Activated T-helper 17 cell treated with anti-CD3 and anti-CD28 coated beads, Interleukin-2, amount 50 U/mL, for 72 hours (primary cell): Measurements from ENCODE around the gene CLIP1. TPM values are rescaled to one million over a fixed set of nuclear protein-coding genes. Genes with fewer than 3 reads are reported as not detected.
A peak's percentile ranks its signal among the peaks of the same experiment; 100 is the strongest.
"Not testable (repeated sequence)": the region's sequence is repeated elsewhere in the genome, so short reads cannot be mapped to it uniquely, and the experiment has no call there.

Source experiments
- ATAC-seq: fragments of 150-1000 bp; cut with Tn5 transposase; replicated peaks from 2 replicates; pipeline ENCODE4 v1.10.0; 2021; ENCODE audit warnings: mild to moderate bottlenecking, moderate library complexity
- H3K27ac Mint-ChIP-seq: one replicate; pipeline ENCODE4 v1.8.0; 2022; ENCODE audit warnings: mixed read lengths
- H3K27me3 Mint-ChIP-seq: one replicate; pipeline ENCODE4 v1.8.0; 2022; ENCODE audit warnings: mixed read lengths
- H3K36me3 Mint-ChIP-seq: one replicate; pipeline ENCODE4 v1.8.0; 2022; ENCODE audit warnings: low read depth, mild to moderate bottlenecking, mixed read lengths
- H3K4me1 Mint-ChIP-seq: one replicate; pipeline ENCODE4 v1.8.0; 2022; ENCODE audit warnings: mixed read lengths
- H3K4me3 Mint-ChIP-seq: one replicate; pipeline ENCODE4 v1.8.0; 2022; ENCODE audit warnings: mild to moderate bottlenecking, mixed read lengths
- H3K9me3 Mint-ChIP-seq: one replicate; pipeline ENCODE4 v1.8.0; 2022; ENCODE audit warnings: mixed read lengths
- total RNA-seq, 2 donors: library from RNA; stranded (reverse); gene quantifications; one replicate each; pipeline ENCODE4 v1.2.3, GENCODE V29; 2022

CLIP1 gene
- total RNA-seq, 2 donors from 2014 or later, result 61.0 to 86.1 TPM

DNA sequence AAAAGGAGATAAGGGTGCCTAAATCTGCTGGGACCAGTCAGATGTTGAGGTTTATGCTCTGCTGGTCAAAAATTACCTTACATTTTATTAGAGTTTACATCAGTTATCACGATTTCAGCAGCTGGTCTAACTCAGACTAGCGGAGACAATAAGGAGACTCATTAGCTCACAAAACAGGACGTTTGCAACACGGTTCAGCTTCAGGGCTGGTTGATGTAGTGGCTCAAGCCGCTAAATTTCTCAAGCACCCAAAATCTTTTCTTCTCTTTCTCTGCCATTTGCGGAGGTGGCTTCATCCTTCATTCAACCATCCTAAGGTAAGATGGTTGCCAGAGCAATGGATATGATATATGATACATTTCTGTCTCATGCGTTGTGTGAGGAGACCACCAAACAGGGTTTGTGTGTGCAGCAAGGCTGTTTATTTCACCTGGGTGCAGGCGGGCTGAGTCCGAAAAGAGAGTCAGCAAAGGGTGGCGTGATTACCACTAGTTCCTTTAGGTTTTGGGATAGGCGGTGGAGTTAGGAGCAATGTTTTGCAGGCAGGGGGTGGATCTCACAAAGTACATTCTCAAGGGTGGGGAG is 30.3 kb upstream of the CLIP1 start:
- no peaks in the 10 kb centered on the region for H3K36me3 Mint-ChIP-seq
- no peaks in the 10 kb centered on the region for H3K9me3 Mint-ChIP-seq
- H3K27ac Mint-ChIP-seq, result peak overlapping the region; percentile 82
- peak overlapping the region; percentile 79 for H3K4me3 Mint-ChIP-seq
- H3K4me1 Mint-ChIP-seq, result peaks cover 20% of the 10 kb centered on the region
- ATAC-seq, result peak; percentile 4
- H3K27me3 Mint-ChIP-seq, result no peaks in the 10 kb centered on the region

DNA sequence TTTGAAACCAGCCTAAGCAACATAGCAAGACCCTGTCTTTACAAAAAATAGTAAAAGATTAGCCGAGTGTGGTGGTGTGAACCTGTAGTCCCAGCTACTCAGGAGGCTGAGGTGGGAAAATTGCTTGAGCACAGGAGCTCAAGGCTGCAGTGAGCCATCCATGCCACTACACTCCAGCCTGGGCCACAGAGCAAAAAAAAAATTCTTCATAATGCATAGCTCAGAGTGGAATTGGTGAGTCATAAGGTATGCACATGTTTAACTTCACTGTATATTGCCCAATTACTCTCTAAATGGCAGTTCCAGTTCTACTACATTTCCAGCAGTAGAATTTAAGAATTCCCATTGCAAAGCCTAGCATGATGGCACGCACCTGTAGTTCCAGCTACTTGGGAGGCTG is 26.8 kb upstream of the CLIP1 start:
- Mint-ChIP-seq H3K27ac (no peak overlapping the region), H3K4me3 (no peak overlapping the region), H3K36me3 (no peaks in the 10 kb centered on the region), H3K27me3 (peaks cover 3% of the 10 kb centered on the region), H3K9me3 (no peaks in the 10 kb centered on the region), H3K4me1 (peaks cover 20% of the 10 kb centered on the region)
- peak; percentile 68 for ATAC-seq

DNA sequence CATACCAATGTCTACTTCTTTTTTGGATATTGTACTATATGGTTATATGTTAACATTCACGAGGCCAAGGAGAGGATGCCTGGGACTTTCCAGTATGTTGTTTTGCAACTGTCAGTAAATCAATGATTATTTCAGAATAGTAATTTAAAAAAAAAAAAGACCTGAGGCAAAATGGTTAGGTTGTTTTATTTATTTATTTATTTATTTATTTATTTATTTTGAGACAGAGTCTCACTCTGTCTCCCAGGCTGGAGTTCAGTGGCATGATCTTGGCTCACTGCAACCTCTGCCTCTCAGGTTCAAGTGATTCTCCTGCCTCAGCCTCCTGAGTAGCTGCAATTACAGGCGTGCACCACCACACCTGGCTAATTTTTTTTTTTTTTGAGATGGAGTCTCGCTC is 25.4 kb upstream of the CLIP1 start:
- H3K27ac Mint-ChIP-seq, H3K36me3 Mint-ChIP-seq, H3K4me1 Mint-ChIP-seq, H3K27me3 Mint-ChIP-seq, H3K4me3 Mint-ChIP-seq, ATAC-seq, H3K9me3 Mint-ChIP-seq: not testable (repeated sequence)

GRCh38 chr12:122446390-122446789 is 23.9 kb upstream of the CLIP1 start:
- H3K36me3 Mint-ChIP-seq, H3K9me3 Mint-ChIP-seq, H3K27me3 Mint-ChIP-seq, H3K27ac Mint-ChIP-seq, ATAC-seq, H3K4me1 Mint-ChIP-seq, H3K4me3 Mint-ChIP-seq: not testable (repeated sequence)

GRCh38 chr12:122444071-122444470 is 21.6 kb upstream of the CLIP1 start:
- H3K27ac Mint-ChIP-seq, H3K9me3 Mint-ChIP-seq, ATAC-seq, H3K4me1 Mint-ChIP-seq, H3K27me3 Mint-ChIP-seq, H3K4me3 Mint-ChIP-seq, H3K36me3 Mint-ChIP-seq: not testable (repeated sequence)

DNA sequence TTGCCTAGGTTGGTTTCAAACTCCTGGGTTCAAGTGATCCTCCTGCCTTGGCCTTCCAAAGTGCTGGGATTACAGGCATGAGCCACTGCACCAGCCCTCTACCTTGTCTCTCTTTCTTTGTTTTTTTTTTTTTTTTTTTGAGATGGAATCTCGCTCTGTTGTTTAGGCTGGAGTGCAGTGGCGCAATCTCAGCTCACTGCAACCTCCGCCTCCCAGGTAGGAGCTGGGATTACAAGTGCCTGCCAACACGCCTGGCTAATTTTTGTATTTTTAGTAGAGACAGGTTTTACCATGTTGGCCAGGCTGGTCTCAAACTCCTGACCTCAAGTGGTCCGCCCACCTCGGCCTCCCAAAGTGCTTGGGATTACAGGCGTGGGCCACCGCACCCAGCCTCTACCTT is 16.4 kb upstream of the CLIP1 start:
- H3K36me3 Mint-ChIP-seq, ATAC-seq, H3K4me1 Mint-ChIP-seq, H3K9me3 Mint-ChIP-seq, H3K27me3 Mint-ChIP-seq, H3K4me3 Mint-ChIP-seq, H3K27ac Mint-ChIP-seq: not testable (repeated sequence)

- Mint-ChIP-seq H3K9me3 (no peaks in the 10 kb centered on the region), H3K4me3 (no peak overlapping the region), H3K27ac (no peak overlapping the region), H3K36me3 (no peaks in the 10 kb centered on the region), H3K27me3 (no peaks in the 10 kb centered on the region), H3K4me1 (no peaks in the 10 kb centered on the region)
- no peak for ATAC-seq
Observed at GRCh38 chr12:122437656-122438121, 15.2 kb upstream of the CLIP1 start.

- ATAC-seq, result no peak
- H3K27me3 Mint-ChIP-seq, result no peaks in the 10 kb centered on the region
- no peaks in the 10 kb centered on the region for H3K36me3 Mint-ChIP-seq
- no peak overlapping the region for H3K27ac Mint-ChIP-seq
- no peaks in the 10 kb centered on the region for H3K4me1 Mint-ChIP-seq
- no peaks in the 10 kb centered on the region for H3K9me3 Mint-ChIP-seq
- H3K4me3 Mint-ChIP-seq, result no peak overlapping the region
Observed at GRCh38 chr12:122435186-122435585, 12.7 kb upstream of the CLIP1 start.

DNA sequence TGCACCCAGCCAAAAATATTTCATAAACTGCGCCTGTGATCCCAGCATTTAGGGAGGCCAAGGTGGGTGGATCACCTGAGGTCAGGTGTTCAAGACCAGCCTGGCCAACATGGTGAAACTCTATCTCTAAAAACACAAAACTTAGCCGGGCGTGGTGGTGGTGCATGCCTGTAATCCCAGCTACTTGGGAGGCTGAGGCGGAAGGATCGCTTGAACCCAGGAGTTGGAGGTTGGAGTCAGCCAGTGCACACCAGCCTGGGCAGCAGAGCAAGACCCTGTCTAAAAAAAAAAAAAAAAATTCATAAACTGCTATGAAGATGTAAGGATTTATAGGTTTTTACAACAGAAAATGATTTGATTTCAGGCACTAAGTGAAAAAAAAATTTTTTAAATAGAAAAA is 6.6 kb upstream of the CLIP1 start:
- not testable (repeated sequence) for H3K36me3 Mint-ChIP-seq, ATAC-seq, H3K4me1 Mint-ChIP-seq, H3K9me3 Mint-ChIP-seq, H3K27me3 Mint-ChIP-seq, H3K27ac Mint-ChIP-seq, H3K4me3 Mint-ChIP-seq

GRCh38 chr12:122427403-122427802 is 4.9 kb upstream of the CLIP1 start:
- no peak overlapping the region for H3K27ac Mint-ChIP-seq
- H3K4me1 Mint-ChIP-seq, result peaks cover 5% of the 10 kb centered on the region
- H3K27me3 Mint-ChIP-seq, result no peaks in the 10 kb centered on the region
- H3K4me3 Mint-ChIP-seq, result no peak overlapping the region
- H3K9me3 Mint-ChIP-seq, result no peaks in the 10 kb centered on the region
- no peaks in the 10 kb centered on the region for H3K36me3 Mint-ChIP-seq
- no peak for ATAC-seq

- Mint-ChIP-seq H3K27me3 (no peaks in the 10 kb centered on the region), H3K4me1 (peaks cover 16% of the 10 kb centered on the region), H3K27ac (peak overlapping the region; percentile 83), H3K4me3 (peak overlapping the region; percentile 86), H3K9me3 (no peaks in the 10 kb centered on the region), H3K36me3 (no peaks in the 10 kb centered on the region)
- no peak for ATAC-seq
Observed at GRCh38 chr12:122423258-122424165, 1.0 kb upstream of the CLIP1 start.

DNA sequence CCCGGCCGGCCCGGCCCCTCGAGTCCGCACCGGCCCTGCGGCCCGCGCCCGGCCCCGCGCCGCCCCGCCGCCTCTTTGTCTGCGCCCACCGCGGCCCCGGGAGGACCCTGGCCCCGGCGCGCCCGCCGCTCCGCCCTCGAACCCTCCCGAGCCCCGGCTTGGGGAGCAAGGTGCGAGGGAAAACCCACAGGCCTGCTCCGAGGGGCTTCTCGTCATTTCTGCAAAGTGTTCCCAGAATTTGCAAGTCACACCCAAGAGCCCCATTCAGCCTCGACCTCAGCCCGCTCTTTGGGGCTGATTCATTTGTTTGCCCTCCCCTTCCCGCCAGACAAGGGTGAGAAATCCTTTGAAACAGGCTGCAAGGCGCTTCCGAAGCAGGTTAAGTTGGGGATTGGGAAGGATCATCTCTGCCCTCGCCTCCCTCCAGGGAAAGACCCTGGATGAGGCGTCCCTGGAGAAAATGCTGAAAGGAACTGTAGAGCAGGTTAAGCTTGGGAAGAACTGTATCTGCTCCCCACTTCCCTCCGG is 325 bp upstream of the CLIP1 start:
- no peaks in the 10 kb centered on the region for H3K9me3 Mint-ChIP-seq
- H3K4me3 Mint-ChIP-seq, result peak overlapping the region; percentile 86
- H3K4me1 Mint-ChIP-seq, result peaks cover 20% of the 10 kb centered on the region
- peak; percentile 42 for ATAC-seq
- H3K36me3 Mint-ChIP-seq, result peaks cover 4% of the 10 kb centered on the region
- no peaks in the 10 kb centered on the region for H3K27me3 Mint-ChIP-seq
- H3K27ac Mint-ChIP-seq, result peak overlapping the region; percentile 83

DNA sequence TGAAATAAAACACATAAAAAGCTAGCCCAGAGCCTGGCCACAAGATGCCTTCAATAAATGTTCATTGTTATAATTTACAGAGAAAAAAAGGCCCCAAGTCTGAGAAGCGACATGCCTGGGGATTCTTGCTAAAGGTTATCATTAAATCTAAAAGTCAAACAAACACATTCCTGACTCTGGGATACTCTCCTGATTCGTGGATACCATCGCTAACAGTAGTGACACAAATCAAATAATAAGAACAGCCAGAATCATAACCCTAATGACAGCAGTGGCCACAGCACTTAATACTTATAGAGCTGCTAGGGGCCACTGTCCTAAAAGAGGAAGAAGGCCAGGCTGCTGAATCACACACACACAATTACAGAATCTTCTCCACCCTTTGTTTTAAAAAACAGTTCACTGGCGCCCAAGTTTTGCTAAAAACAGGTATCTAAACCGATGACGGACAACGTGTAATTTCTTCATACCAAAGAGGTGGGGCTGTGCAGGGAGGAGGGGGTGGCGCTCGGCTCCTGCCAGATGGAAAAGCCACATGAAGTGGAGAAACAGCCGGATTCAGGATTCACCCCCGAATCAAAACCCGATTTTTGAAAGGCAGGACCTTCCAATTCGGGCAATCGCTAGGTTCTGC is 1.2 kb downstream of the CLIP1 start:
- ATAC-seq, result peak; percentile 11
- peak overlapping the region; percentile 85 for H3K27ac Mint-ChIP-seq
- peak overlapping the region; percentile 89 for H3K4me3 Mint-ChIP-seq
- peaks cover 13% of the 10 kb centered on the region for H3K36me3 Mint-ChIP-seq
- peaks cover 22% of the 10 kb centered on the region for H3K4me1 Mint-ChIP-seq
- H3K27me3 Mint-ChIP-seq, result no peaks in the 10 kb centered on the region
- no peaks in the 10 kb centered on the region for H3K9me3 Mint-ChIP-seq

DNA sequence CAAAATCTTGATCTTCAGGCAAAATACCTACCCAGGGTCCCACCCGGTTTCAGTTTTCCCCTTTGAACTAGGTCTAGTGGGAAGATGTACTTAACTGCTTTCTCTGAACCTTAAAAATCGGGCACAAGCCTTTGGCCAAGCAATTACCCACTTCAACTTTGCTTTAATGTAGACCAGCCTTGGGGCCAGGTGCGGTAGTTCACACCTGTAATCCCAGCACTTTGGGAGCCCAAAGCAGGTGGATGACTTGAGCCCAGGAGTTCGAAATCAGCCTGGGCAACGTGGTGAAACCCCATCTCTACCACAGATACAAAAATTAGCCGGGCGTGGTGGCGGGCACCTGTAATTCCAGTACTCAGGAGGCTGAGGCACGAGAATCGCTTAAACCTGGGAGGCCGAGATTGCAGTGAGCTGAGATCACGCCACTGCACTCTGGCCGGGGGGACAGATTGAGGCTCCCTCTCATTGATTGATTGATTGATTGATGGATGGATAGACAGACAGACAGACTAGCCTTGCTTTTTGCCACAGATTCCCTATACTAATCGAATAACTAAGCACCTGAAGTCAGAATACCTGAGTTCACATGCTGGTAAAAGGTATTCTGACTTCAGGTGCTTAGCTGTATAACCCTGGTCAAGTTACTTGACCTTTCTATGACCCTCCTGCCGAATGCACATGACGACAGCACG is 1.9 kb downstream of the CLIP1 start:
- H3K36me3 Mint-ChIP-seq, result peaks cover 17% of the 10 kb centered on the region
- no peak for ATAC-seq
- peak overlapping the region; percentile 89 for H3K4me3 Mint-ChIP-seq
- H3K9me3 Mint-ChIP-seq, result no peaks in the 10 kb centered on the region
- no peaks in the 10 kb centered on the region for H3K27me3 Mint-ChIP-seq
- H3K27ac Mint-ChIP-seq, result peak overlapping the region; percentile 85
- peaks cover 22% of the 10 kb centered on the region for H3K4me1 Mint-ChIP-seq
